SK-N-SH treated with all-trans-retinoic acid at 6 μM for 48 hours (cell line): ENCODE measurements around the gene ETS1.

ENCODE experiments used
- OSR1 ChIP-seq: fragments of 250-450 bp; sonication (Bioruptor Pico); IDR thresholded peaks from 2 replicates; pipeline ENCODE4 v1.8.0; 2022; ENCODE audit warnings: moderate library complexity, mild to moderate bottlenecking, inconsistent platforms
- PATZ1 ChIP-seq: fragments of 250-450 bp; sonication (Bioruptor Pico); IDR thresholded peaks from 2 replicates; pipeline ENCODE4 v1.8.0; 2020; ENCODE audit warnings: mild to moderate bottlenecking, moderate library complexity, borderline replicate concordance
- PPARA ChIP-seq: fragments of 250-450 bp; sonication (Bioruptor Pico); IDR thresholded peaks from 2 replicates; pipeline ENCODE4 v1.5.0; 2020; ENCODE audit warnings: mild to moderate bottlenecking, borderline replicate concordance
- SNAI2 ChIP-seq: fragments of 250-450 bp; sonication (Bioruptor Pico); IDR thresholded peaks from 2 replicates; pipeline ENCODE4 v1.5.0; 2020; ENCODE audit warnings: mild to moderate bottlenecking, moderate library complexity
- TSHZ2 ChIP-seq: fragments of 250-450 bp; sonication (Bioruptor Pico); IDR thresholded peaks from 2 replicates; pipeline ENCODE4 v1.5.0; 2020; ENCODE audit warnings: mild to moderate bottlenecking, moderate library complexity
- ZC3H10 ChIP-seq: fragments of 250-450 bp; sonication (Bioruptor Pico); IDR thresholded peaks from 2 replicates; pipeline ENCODE4 v1.5.1; 2021; ENCODE audit warnings: mild to moderate bottlenecking, moderate library complexity
- ZFP3 ChIP-seq: fragments of 250-450 bp; sonication (Bioruptor Pico); IDR thresholded peaks from 2 replicates; pipeline ENCODE4 v1.5.0; 2020; ENCODE audit warnings: mild to moderate bottlenecking, moderate library complexity
- ZFP30 ChIP-seq: fragments of 450-650 bp; formaldehyde crosslinking; IDR thresholded peaks from 2 replicates; pipeline ENCODE4 v1.5.0; 2022; ENCODE audit warnings: mild to moderate bottlenecking, moderate library complexity
- ZNF8 ChIP-seq: fragments of 450-650 bp; formaldehyde crosslinking; IDR thresholded peaks from 2 replicates; pipeline ENCODE4 v1.5.0; 2020; ENCODE audit warnings: mild to moderate bottlenecking, moderate library complexity

- TF ChIP-seq SNAI2 (CRISPR knock-in tag) (no peak), PATZ1 (no peak), ZC3H10 (CRISPR knock-in tag) (no peak), PPARA (CRISPR knock-in tag) (no peak), ZNF8 (CRISPR knock-in tag) (no peak), TSHZ2 (CRISPR knock-in tag) (no peak), ZFP30 (CRISPR knock-in tag) (no peak), OSR1 (no peak), ZFP3 (CRISPR knock-in tag) (no peak)
Measured at GRCh38 chr11:128615612-128616011, 28.3 kb upstream of the ETS1 start.
